Aorta (tissue), 5 donors: ENCODE data around the gene HELLS. TPM values are rescaled to one million over a fixed set of nuclear protein-coding genes. Genes with fewer than 3 reads are reported as not detected.
"Not testable (repeated sequence)": the region's sequence is repeated elsewhere in the genome, so short reads cannot be mapped to it uniquely, and the experiment has no call there.

Source experiments
- ATAC-seq: fragments of 200-7000 bp; cut with Tn5 transposase; one replicate; pipeline ENCODE4 v1.9.1; 2022; ENCODE audit warnings: moderate library complexity; ENCODE audit not compliant: low FRiP score
- DNase-seq, 2 donors: peaks; one replicate each; pipeline ENCODE4 v3.0.0-alpha.2; 2020
- H3K27ac ChIP-seq, 2 donors: one replicate each; pipeline ENCODE4 v1.5.1; 2013; ENCODE audit warnings: low read length in 2 of 2, mild to moderate bottlenecking in 2 of 2, moderate library complexity in 2 of 2, control low read depth in 1 of 2, inconsistent platforms in 1 of 2, low read depth in 1 of 2
- H3K27me3 ChIP-seq, 2 donors: one replicate each; pipeline ENCODE4 v1.6.1; 2013; ENCODE audit warnings: control low read depth in 1 of 2, low read length in 1 of 2, mild to moderate bottlenecking in 1 of 2, moderate library complexity in 1 of 2; ENCODE audit not compliant: insufficient read depth in 2 of 2, control insufficient read depth in 1 of 2
- H3K36me3 ChIP-seq, 2 donors: one replicate each; pipeline ENCODE4 v1.6.1; 2013; ENCODE audit warnings: control low read depth in 1 of 2, low read length in 1 of 2, mild to moderate bottlenecking in 1 of 2; ENCODE audit not compliant: insufficient read depth in 2 of 2, control insufficient read depth in 1 of 2
- H3K4me1 ChIP-seq, 2 donors: one replicate each; pipeline ENCODE4 v1.6.1; 2013; ENCODE audit warnings: low read length in 2 of 2, control low read depth in 1 of 2, mild to moderate bottlenecking in 1 of 2, moderate library complexity in 1 of 2; ENCODE audit not compliant: insufficient read depth in 2 of 2, control insufficient read depth in 1 of 2
- H3K4me3 ChIP-seq, 2 donors: one replicate each; pipeline ENCODE4 v1.5.1; 2013; ENCODE audit warnings: low read length in 2 of 2, control low read depth in 1 of 2, mild to moderate bottlenecking in 1 of 2
- H3K9me3 ChIP-seq: one replicate; pipeline ENCODE4 v1.6.1; 2013; ENCODE audit warnings: mild to moderate bottlenecking, low read length; ENCODE audit not compliant: control insufficient read depth
- WGBS, 2 donors: extraction: QIAGEN DNeasy Blood & Tissue Kit; methylation state at CpG; one replicate each; pipeline ENCODE4 v1.1.7; 2013; 5-methylcytosine and 5-hydroxymethylcytosine counted together
- intact Hi-C, 2 donors: fragments of 100-400 bp; cut with DNase I; formaldehyde crosslinking; loops; one replicate each; pipeline versions ENCODE4 v1.14.2 to v1.15.0; 2022
- polyA plus RNA-seq, 2 donors: library from polyadenylated mRNA; stranded (reverse); fragments of 200-250 nt; gene quantifications; one replicate each; pipeline ENCODE4 v1.2.3, GENCODE V29; 2013
- total RNA-seq, 2 donors: library from RNA; stranded (reverse); fragmentation: NEBNext Ultra II Directional; extraction: Animal tissue kit (Norgen Biotek cat#: 25700); gene quantifications; one replicate each; pipeline ENCODE4 v1.2.1, GENCODE V29; 2021
- donor health status: healthy with polysubstance abuse.
- donor health status: Bipolar disorder and iron deficiency.
- donor health status: DM: no; HTN: no; CAD: no.
- donor health status: DM: no; HTN: no; CAD: no.
- donor health status: DM: yes; HTN: yes; CAD: no.

HELLS gene
- total and polyA plus RNA-seq, 4 donors: 0.88 to 10.8 (median 2.4) TPM

- ATAC-seq: no peak
- DNase-seq: no peak
- H3K36me3 ChIP-seq: no peaks in the 10 kb centered on the region
- no peaks in the 10 kb centered on the region for H3K27me3 ChIP-seq
- no peaks in the 10 kb centered on the region for H3K4me1 ChIP-seq
- no peaks in the 10 kb centered on the region for H3K9me3 ChIP-seq
- intact Hi-C loops: no loop called here
- no peak overlapping the region for H3K4me3 ChIP-seq
- 96 to 98% methylated on average over 1 of the region's 1 CpG for WGBS, 2 donors
- no peak overlapping the region for H3K27ac ChIP-seq
Measured at GRCh38 chr10:94533027-94533426, 12.6 kb upstream of the HELLS start.

GRCh38 chr10:94542282-94542681 lies 3.3 kb upstream of the HELLS start:
- H3K36me3 ChIP-seq, H3K4me1 ChIP-seq, DNase-seq, H3K9me3 ChIP-seq, H3K4me3 ChIP-seq, intact Hi-C loops, H3K27me3 ChIP-seq, H3K27ac ChIP-seq, ATAC-seq: not testable (repeated sequence)
- WGBS, 2 donors: 24 to 38% methylated on average over 2 of the region's 2 CpGs

GRCh38 chr10:94546049-94546900 lies 687 bp downstream of the HELLS start:
- Histone ChIP-seq H3K27me3 (no peaks in the 10 kb centered on the region), H3K36me3 (no peaks in the 10 kb centered on the region), H3K9me3 (no peaks in the 10 kb centered on the region), H3K4me3 (peak overlapping the region; percentile 61 to 84), H3K27ac (no peak overlapping the region), H3K4me1 (peaks cover 0 to 3% of the 10 kb centered on the region in 2 donors)
- no peak for DNase-seq
- intact Hi-C loops: no loop called here
- ATAC-seq: peak; percentile 12
- 2% methylated on average over 25 of the region's 25 CpGs for WGBS, 2 donors

- H3K4me3 ChIP-seq: no peak overlapping the region
- WGBS, 2 donors: 61 to 68% methylated on average over 1 of the region's 1 CpG
- no peaks in the 10 kb centered on the region for H3K9me3 ChIP-seq
- no peaks in the 10 kb centered on the region for H3K36me3 ChIP-seq
- intact Hi-C loops: no loop called here
- ATAC-seq (no peak), DNase-seq (no peak)
- H3K27me3 ChIP-seq: no peaks in the 10 kb centered on the region
- no peak overlapping the region for H3K27ac ChIP-seq
- H3K4me1 ChIP-seq: peaks cover 0 to 3% of the 10 kb centered on the region in 2 donors
Measured at GRCh38 chr10:94546901-94547185, 1.3 kb downstream of the HELLS start.

- Histone ChIP-seq H3K9me3 (no peaks in the 10 kb centered on the region), H3K36me3 (no peaks in the 10 kb centered on the region), H3K4me3 (no peak overlapping the region), H3K4me1 (peaks cover 0 to 3% of the 10 kb centered on the region in 2 donors), H3K27me3 (no peaks in the 10 kb centered on the region), H3K27ac (no peak overlapping the region)
- no peak for DNase-seq
- intact Hi-C loops: no loop called here
- ATAC-seq: no peak
Measured at GRCh38 chr10:94549221-94549620, 3.6 kb downstream of the HELLS start.

GRCh38 chr10:94567714-94568307 lies 22.2 kb downstream of the HELLS start:
- H3K27me3 ChIP-seq, ATAC-seq, H3K4me1 ChIP-seq, H3K36me3 ChIP-seq, H3K27ac ChIP-seq, H3K9me3 ChIP-seq, H3K4me3 ChIP-seq, intact Hi-C loops, DNase-seq: not testable (repeated sequence)
- 95 to 97% methylated on average over 12 to 13 of the region's 13 CpGs for WGBS, 2 donors

- no peaks in the 10 kb centered on the region for H3K36me3 ChIP-seq
- ATAC-seq (no peak), DNase-seq (no peak)
- H3K4me3 ChIP-seq: no peak overlapping the region
- no peaks in the 10 kb centered on the region for H3K27me3 ChIP-seq
- no peak overlapping the region for H3K27ac ChIP-seq
- intact Hi-C loops: no loop called here
- H3K4me1 ChIP-seq: no peaks in the 10 kb centered on the region
- H3K9me3 ChIP-seq: no peaks in the 10 kb centered on the region
Measured at GRCh38 chr10:94571081-94571480, 25.5 kb downstream of the HELLS start.

- Histone ChIP-seq H3K27me3 (no peaks in the 10 kb centered on the region), H3K27ac (no peak overlapping the region), H3K4me1 (no peaks in the 10 kb centered on the region), H3K4me3 (no peak overlapping the region), H3K36me3 (no peaks in the 10 kb centered on the region), H3K9me3 (no peaks in the 10 kb centered on the region)
- ATAC-seq (no peak), DNase-seq (no peak)
- 74 to 76% methylated on average over 3 of the region's 3 CpGs for WGBS, 2 donors
- intact Hi-C loops: no loop called here
Measured at GRCh38 chr10:94571528-94571927, 25.9 kb downstream of the HELLS start.

GRCh38 chr10:94578790-94579189 lies 33.2 kb downstream of the HELLS start:
- Histone ChIP-seq H3K27ac (no peak overlapping the region), H3K36me3 (no peaks in the 10 kb centered on the region), H3K4me3 (no peak overlapping the region), H3K27me3 (no peaks in the 10 kb centered on the region), H3K9me3 (no peaks in the 10 kb centered on the region), H3K4me1 (no peaks in the 10 kb centered on the region)
- intact Hi-C loops: no loop called here
- ATAC-seq: no peak
- 89 to 90% methylated on average over 4 of the region's 4 CpGs for WGBS, 2 donors
- DNase-seq: no peak
